HUES48 (cell line): ENCODE data around the gene PCDH18.
"Not testable (repeated sequence)": the region's sequence is repeated elsewhere in the genome, so short reads cannot be mapped to it uniquely, and the experiment has no call there.

Source experiments
- H3K27ac ChIP-seq: one replicate; pipeline ENCODE4 v1.7.0; 2013; ENCODE audit warnings: low read depth, low read length, inconsistent platforms
- H3K27me3 ChIP-seq: 2 replicates; pipeline ENCODE4 v1.6.1; 2013; ENCODE audit warnings: mild to moderate bottlenecking, low read length; ENCODE audit not compliant: control insufficient read depth, insufficient read depth
- H3K36me3 ChIP-seq: 2 replicates; pipeline ENCODE4 v1.6.1; 2013; ENCODE audit warnings: low read length; ENCODE audit not compliant: control insufficient read depth, insufficient read depth
- H3K4me1 ChIP-seq: 2 replicates; pipeline ENCODE4 v1.6.1; 2013; ENCODE audit warnings: mild to moderate bottlenecking, low read length; ENCODE audit not compliant: control insufficient read depth, insufficient read depth
- H3K4me3 ChIP-seq: 2 replicates; pipeline ENCODE4 v1.5.1; 2013; ENCODE audit warnings: mild to moderate bottlenecking, low read depth, low read length
- H3K9ac ChIP-seq: 2 replicates; pipeline ENCODE4 v1.6.1; 2013; ENCODE audit warnings: mild to moderate bottlenecking, low read depth, low read length, moderate library complexity
- H3K9me3 ChIP-seq: 2 replicates; pipeline ENCODE4 v1.6.1; 2013; ENCODE audit warnings: low read length; ENCODE audit not compliant: control insufficient read depth, insufficient read depth

Gene PCDH18

DNA sequence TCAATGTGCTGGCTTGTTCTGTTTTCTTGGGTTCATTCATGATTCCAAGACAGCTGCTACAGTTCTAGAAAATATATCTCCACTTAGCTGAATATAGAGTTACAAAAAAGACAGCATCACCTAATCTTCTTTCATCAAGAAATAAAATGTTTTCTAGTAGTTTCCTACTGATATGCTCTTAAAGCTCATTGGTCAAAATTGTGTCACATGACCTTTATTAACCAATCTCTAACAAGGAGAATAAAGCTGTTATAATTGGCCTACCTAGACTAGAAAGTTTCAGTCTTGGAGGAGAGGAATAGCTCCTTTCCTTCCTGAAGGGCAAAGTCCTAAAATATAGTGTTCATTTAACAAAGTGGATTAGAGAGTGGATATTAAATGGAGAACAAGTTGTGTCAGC lies 8.1 kb upstream of the PCDH18 start:
- Histone ChIP-seq H3K36me3 (no peaks in the 10 kb centered on the region), H3K9me3 (no peaks in the 10 kb centered on the region), H3K4me1 (peaks cover 84% of the 10 kb centered on the region), H3K27ac (no peak overlapping the region), H3K27me3 (no peaks in the 10 kb centered on the region), H3K9ac (no peak overlapping the region), H3K4me3 (no peak overlapping the region)

- no peaks in the 10 kb centered on the region for H3K9me3 ChIP-seq
- peaks cover 84% of the 10 kb centered on the region for H3K4me1 ChIP-seq
- no peak overlapping the region for H3K9ac ChIP-seq
- no peaks in the 10 kb centered on the region for H3K27me3 ChIP-seq
- no peak overlapping the region for H3K27ac ChIP-seq
- H3K36me3 ChIP-seq = no peaks in the 10 kb centered on the region
- no peak overlapping the region for H3K4me3 ChIP-seq
These were observed 6.2 kb upstream of the PCDH18 start for GRCh38 chr4:137538526-137538925.

GRCh38 chr4:137537807-137538206 lies 5.5 kb upstream of the PCDH18 start:
- peak overlapping the region; percentile 78 for H3K27ac ChIP-seq
- H3K9ac ChIP-seq, H3K9me3 ChIP-seq, H3K4me3 ChIP-seq, H3K36me3 ChIP-seq, H3K27me3 ChIP-seq: not testable (repeated sequence)
- peaks cover 87% of the 10 kb centered on the region for H3K4me1 ChIP-seq

GRCh38 chr4:137536789-137537561 lies 4.7 kb upstream of the PCDH18 start:
- H3K27ac ChIP-seq = peak overlapping the region; percentile 78
- H3K4me3 ChIP-seq = no peak overlapping the region
- no peaks in the 10 kb centered on the region for H3K36me3 ChIP-seq
- H3K9ac ChIP-seq = no peak overlapping the region
- H3K9me3 ChIP-seq = no peaks in the 10 kb centered on the region
- H3K27me3 ChIP-seq = no peaks in the 10 kb centered on the region
- H3K4me1 ChIP-seq = peaks cover 80% of the 10 kb centered on the region

GRCh38 chr4:137535718-137536117 lies 3.4 kb upstream of the PCDH18 start:
- no peaks in the 10 kb centered on the region for H3K9me3 ChIP-seq
- peaks cover 70% of the 10 kb centered on the region for H3K4me1 ChIP-seq
- peaks cover 6% of the 10 kb centered on the region for H3K36me3 ChIP-seq
- peak overlapping the region; percentile 29 for H3K27ac ChIP-seq
- H3K4me3 ChIP-seq = no peak overlapping the region
- no peaks in the 10 kb centered on the region for H3K27me3 ChIP-seq
- H3K9ac ChIP-seq = no peak overlapping the region

GRCh38 chr4:137534516-137534915 lies 2.2 kb upstream of the PCDH18 start:
- no peak overlapping the region for H3K4me3 ChIP-seq

GRCh38 chr4:137533855-137534254 lies 1.6 kb upstream of the PCDH18 start:
- Histone ChIP-seq H3K4me3 (peak overlapping the region; percentile 96; the same call in 1 of the 2 replicates), H3K36me3 (peaks cover 25% of the 10 kb centered on the region), H3K27me3 (no peaks in the 10 kb centered on the region), H3K9ac (no peak overlapping the region; the same call in 1 of the 2 replicates), H3K9me3 (no peaks in the 10 kb centered on the region), H3K4me1 (peaks cover 69% of the 10 kb centered on the region), H3K27ac (peak overlapping the region; percentile 60)

More at GRCh38 chr4:137534516-137534915, 2.2 kb upstream of the PCDH18 start:
- Histone ChIP-seq H3K27ac (peak overlapping the region; percentile 60), H3K9ac (no peak overlapping the region), H3K27me3 (no peaks in the 10 kb centered on the region), H3K36me3 (peaks cover 18% of the 10 kb centered on the region), H3K9me3 (no peaks in the 10 kb centered on the region), H3K4me1 (peaks cover 74% of the 10 kb centered on the region)

GRCh38 chr4:137532869-137533236 lies 559 bp upstream of the PCDH18 start:
- Histone ChIP-seq H3K27me3 (no peaks in the 10 kb centered on the region), H3K9ac (peak overlapping the region; percentile 65), H3K4me1 (peaks cover 64% of the 10 kb centered on the region), H3K9me3 (no peaks in the 10 kb centered on the region), H3K36me3 (peaks cover 35% of the 10 kb centered on the region), H3K4me3 (peak overlapping the region; percentile 96), H3K27ac (peak overlapping the region; percentile 93)

DNA sequence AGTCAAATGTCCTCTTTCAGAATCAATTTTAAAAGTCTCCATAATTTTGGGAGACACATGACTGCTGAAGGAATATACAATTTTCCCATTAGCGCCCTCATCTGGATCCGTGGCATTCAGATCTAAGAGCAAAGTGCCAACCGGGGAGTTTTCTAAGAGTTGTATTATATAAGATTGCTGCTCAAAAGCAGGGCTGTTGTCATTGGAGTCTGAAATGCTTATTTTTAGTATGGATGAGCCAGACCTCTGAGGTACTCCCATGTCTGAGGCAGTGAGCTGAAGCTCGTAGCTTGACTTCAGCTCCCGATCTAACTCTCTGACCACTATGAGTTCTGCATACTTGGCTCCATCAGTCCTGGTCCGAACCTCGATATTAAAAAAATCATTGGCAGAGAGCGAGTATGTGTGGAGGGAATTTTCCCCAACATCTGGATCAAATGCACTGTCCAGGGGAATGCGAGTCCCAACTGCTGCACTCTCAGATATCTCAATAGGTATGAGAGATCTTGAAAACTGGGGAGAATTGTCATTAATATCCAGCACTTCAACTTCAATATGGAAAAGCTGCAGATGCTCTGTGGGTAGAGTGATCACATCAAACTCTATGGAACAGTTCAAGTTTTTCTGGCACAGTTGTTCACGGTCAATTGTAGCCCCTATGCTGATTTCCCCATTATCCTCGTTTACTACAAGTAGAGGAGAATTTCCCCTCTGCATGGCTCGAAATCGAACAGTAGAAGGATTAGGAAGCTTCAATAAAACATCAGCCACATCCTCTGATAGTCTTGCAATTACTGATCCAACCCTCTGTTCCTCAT lies 917 bp downstream of the PCDH18 start:
- Histone ChIP-seq H3K36me3 (peaks cover 49% of the 10 kb centered on the region), H3K4me1 (peaks cover 52% of the 10 kb centered on the region), H3K4me3 (peak overlapping the region; percentile 96), H3K27me3 (no peaks in the 10 kb centered on the region), H3K9ac (peak overlapping the region; percentile 75), H3K27ac (peak overlapping the region; percentile 93), H3K9me3 (no peaks in the 10 kb centered on the region)

DNA sequence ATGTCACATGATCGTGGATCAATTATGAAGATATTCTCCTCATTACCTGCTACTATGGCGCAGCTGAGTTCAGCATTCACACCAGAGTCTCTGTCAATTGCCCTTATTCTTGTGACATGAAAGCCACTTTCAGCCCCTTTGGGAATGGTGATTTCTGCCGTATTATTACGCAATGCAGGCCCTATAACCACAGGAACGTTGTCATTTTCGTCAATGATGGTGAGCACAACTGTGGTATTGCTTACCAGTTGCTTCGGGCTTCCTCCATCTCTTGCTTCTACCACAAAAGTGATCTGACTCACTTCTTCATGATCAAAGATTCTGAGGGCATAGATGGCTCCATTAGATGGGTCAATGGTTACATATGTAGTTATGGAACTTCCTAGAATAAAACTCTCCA lies 2.1 kb downstream of the PCDH18 start:
- Histone ChIP-seq H3K4me3 (peak overlapping the region; percentile 96), H3K9ac (no peak overlapping the region), H3K36me3 (peaks cover 61% of the 10 kb centered on the region), H3K4me1 (peaks cover 40% of the 10 kb centered on the region), H3K9me3 (no peaks in the 10 kb centered on the region), H3K27me3 (no peaks in the 10 kb centered on the region), H3K27ac (no peak overlapping the region)

DNA sequence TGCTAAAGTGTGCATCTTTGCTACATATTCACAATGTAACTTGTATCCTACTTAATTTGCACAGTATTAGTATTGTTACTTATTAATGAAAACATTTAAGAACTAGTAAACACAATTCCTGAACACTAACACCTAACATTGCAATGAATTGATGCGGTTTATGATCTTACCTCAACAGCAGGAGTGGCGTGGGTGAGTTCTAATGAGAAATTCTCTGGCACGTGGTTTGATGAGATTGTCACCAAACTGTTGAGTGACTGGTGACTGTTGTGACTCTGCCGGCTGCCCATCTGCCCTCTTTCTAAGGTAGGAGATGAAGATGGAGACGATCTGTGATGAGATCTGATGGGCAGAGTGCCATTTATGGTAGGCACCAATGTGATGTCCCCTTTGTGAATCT lies 2.9 kb downstream of the PCDH18 start:
- peaks cover 33% of the 10 kb centered on the region for H3K4me1 ChIP-seq
- H3K4me3 ChIP-seq = peak overlapping the region; percentile 96
- H3K27me3 ChIP-seq = no peaks in the 10 kb centered on the region
- peaks cover 69% of the 10 kb centered on the region for H3K36me3 ChIP-seq
- peak overlapping the region; percentile 35 for H3K9ac ChIP-seq
- H3K27ac ChIP-seq = peak overlapping the region; percentile 23
- H3K9me3 ChIP-seq = no peaks in the 10 kb centered on the region
